Peyer's patch (tissue), 4 donors: ENCODE data around the gene RELT. TPM values are rescaled to one million over a fixed set of nuclear protein-coding genes. Genes with fewer than 3 reads are reported as not detected.

Experiments
- DNase-seq, 3 donors: peaks; one replicate each; pipeline ENCODE4 v3.0.0-alpha.2; 2017 to 2019
- H3K27ac ChIP-seq, 4 donors: fragments of 200-600 bp; sonication (generic); one replicate each; pipeline ENCODE4 v1.5.1; 2016 to 2019
- H3K27me3 ChIP-seq, 2 donors: fragments of 200-600 bp; sonication (generic); one replicate each; pipeline ENCODE4 v1.5.1; 2019
- H3K36me3 ChIP-seq, 3 donors: fragments of 200-600 bp; sonication (generic); one replicate each; pipeline ENCODE4 v1.5.1; 2016 to 2019
- H3K4me1 ChIP-seq, 4 donors: fragments of 200-600 bp; sonication (generic); one replicate each; pipeline ENCODE4 v1.5.1; 2016 to 2019
- H3K4me3 ChIP-seq, 4 donors: fragments of 200-600 bp; sonication (generic); 1 replicate in 3 of 4; 2 replicates in 1 of 4; pipeline ENCODE4 v1.5.1; 2016 to 2019; ENCODE audit warnings: mild to moderate bottlenecking in 1 of 4
- H3K9me3 ChIP-seq, 4 donors: fragments of 200-600 bp; sonication (generic); one replicate each; pipeline ENCODE4 v1.5.1; 2016 to 2019; ENCODE audit warnings: mild to moderate bottlenecking in 1 of 4
- POLR2A ChIP-seq, 2 donors: fragments of 450-650 bp; IDR thresholded peaks; one replicate each; pipeline ENCODE4 v1.5.1; 2017; ENCODE audit warnings: antibody characterized with exemption in 2 of 2, mild to moderate bottlenecking in 2 of 2, moderate library complexity in 2 of 2
- total RNA-seq, 4 donors: library from RNA; depleted of rRNA; stranded (reverse); fragments of >200 nt; gene quantifications; one replicate each; pipeline ENCODE4 v1.1.0, GENCODE V29; 2016
- TF ChIP-seq, protein P1 (sequence below), 6 experiments: fragments of 450-650 bp in 4 of 6; fragments of 200-600 bp in 2 of 6; sonication (generic) in 1 of 6; IDR thresholded peaks; one replicate each; pipeline ENCODE4 v1.5.1; 2017 to 2019; ENCODE audit warnings: antibody characterized with exemption in 6 of 6, mild to moderate bottlenecking in 3 of 6, moderate library complexity in 1 of 6

Gene RELT
- total RNA-seq, 4 donors from 2014 or later, result 1.2 to 19.0 (median 4.7) TPM

DNA sequence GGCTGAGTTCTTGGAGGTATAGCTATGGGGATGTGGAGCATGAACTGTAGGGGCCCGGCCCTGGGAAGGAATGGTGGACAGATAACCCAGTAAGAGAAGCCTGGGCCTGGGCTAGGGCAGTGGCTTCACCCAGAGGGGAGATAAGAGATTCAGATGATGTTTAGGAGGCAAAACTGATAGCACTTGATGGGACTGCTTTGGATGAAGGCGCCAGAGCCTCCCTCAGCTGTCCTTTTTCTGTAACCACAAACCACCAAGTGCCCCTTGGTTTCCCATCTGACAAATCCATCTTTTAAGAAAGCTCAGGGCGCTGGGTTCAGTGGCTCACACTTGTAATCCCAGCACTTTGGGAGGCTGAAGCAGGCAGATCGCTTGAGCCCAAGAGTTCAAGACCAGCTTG, 23.4 kb downstream of the RELT start:
- peak in 1 of 3 donors; percentile 35 for DNase-seq
- TF ChIP-seq, protein P1, sequence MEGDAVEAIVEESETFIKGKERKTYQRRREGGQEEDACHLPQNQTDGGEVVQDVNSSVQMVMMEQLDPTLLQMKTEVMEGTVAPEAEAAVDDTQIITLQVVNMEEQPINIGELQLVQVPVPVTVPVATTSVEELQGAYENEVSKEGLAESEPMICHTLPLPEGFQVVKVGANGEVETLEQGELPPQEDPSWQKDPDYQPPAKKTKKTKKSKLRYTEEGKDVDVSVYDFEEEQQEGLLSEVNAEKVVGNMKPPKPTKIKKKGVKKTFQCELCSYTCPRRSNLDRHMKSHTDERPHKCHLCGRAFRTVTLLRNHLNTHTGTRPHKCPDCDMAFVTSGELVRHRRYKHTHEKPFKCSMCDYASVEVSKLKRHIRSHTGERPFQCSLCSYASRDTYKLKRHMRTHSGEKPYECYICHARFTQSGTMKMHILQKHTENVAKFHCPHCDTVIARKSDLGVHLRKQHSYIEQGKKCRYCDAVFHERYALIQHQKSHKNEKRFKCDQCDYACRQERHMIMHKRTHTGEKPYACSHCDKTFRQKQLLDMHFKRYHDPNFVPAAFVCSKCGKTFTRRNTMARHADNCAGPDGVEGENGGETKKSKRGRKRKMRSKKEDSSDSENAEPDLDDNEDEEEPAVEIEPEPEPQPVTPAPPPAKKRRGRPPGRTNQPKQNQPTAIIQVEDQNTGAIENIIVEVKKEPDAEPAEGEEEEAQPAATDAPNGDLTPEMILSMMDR (IDR thresholded peaks at IDR 0.05), result no peak
- no peak for TF ChIP-seq POLR2A (IDR thresholded peaks at IDR 0.05)
- no peak overlapping the region for H3K4me3 ChIP-seq
- H3K4me1 ChIP-seq, result no peaks in the 10 kb centered on the region
- no peaks in the 10 kb centered on the region for H3K27me3 ChIP-seq
- no peak overlapping the region for H3K27ac ChIP-seq
- no peaks in the 10 kb centered on the region for H3K36me3 ChIP-seq
- H3K9me3 ChIP-seq, result no peaks in the 10 kb centered on the region

DNA sequence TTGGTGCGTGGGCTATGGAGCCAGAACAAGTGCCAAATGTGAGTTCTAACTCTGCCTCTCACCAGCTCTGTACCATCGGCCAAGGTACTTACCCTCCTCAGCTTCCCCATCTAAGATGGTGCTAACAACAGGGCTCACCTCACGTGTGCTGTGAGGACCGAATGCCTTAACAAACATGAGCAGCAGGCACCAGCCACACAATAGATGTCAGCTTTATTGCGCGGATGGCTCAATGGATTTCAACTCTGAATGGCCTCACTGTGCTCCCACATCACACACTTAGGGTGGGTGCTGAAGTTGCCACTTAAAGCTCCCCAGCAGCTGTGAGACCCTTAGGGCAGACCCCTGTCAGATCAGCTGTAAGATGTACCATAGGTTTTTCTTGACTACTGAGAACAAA, 24.1 kb downstream of the RELT start:
- Histone ChIP-seq H3K27ac (no peak overlapping the region), H3K4me3 (no peak overlapping the region), H3K36me3 (peaks cover 0 to 2% (median 0%) of the 10 kb centered on the region in 3 donors), H3K4me1 (no peaks in the 10 kb centered on the region), H3K27me3 (no peaks in the 10 kb centered on the region), H3K9me3 (no peaks in the 10 kb centered on the region)
- DNase-seq, result no peak
- TF ChIP-seq, protein P1 (IDR thresholded peaks at IDR 0.05), result no peak
- TF ChIP-seq POLR2A (IDR thresholded peaks at IDR 0.05), result no peak

DNA sequence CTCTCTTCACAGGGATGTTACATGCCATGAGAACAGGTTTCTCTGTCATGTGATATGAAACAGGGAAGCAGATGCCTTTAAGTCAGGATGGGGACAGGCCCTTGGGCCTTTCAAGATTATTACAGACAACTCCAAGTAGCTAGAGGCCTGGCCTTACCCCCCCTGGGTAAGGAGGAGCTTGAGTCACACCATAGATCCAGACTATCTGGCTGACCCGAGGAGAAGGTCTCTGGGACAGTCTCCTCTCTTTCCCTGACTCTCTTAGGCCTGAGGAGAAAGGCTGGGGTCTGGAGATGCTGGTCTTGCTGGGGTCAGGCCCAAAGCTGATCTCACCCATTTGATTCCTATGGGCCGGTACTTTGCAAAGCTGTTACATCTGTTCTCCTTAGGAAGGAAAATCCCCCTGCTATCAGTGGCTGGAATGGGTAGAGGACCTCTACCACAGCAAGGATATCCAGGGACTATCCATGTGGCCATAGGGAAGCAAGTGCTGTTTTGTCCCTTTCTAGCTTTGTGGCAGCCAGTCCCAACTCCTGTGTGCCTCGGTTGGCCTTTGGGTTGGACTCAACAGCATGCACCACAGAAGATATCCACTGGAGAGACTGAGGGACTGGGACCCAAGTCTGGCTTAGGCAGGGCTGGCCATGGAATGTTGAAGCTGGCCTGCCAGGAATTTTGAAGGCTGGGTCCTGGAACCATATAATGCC, 25.2 kb downstream of the RELT start:
- Histone ChIP-seq H3K27ac (no peak overlapping the region), H3K9me3 (no peaks in the 10 kb centered on the region), H3K36me3 (peaks cover 0 to 12% (median 0%) of the 10 kb centered on the region in 3 donors), H3K4me3 (no peak overlapping the region), H3K27me3 (no peaks in the 10 kb centered on the region), H3K4me1 (no peaks in the 10 kb centered on the region)
- no peak for DNase-seq
- TF ChIP-seq, protein P1 (IDR thresholded peaks at IDR 0.05), result no peak
- no peak for TF ChIP-seq POLR2A (IDR thresholded peaks at IDR 0.05)

DNA sequence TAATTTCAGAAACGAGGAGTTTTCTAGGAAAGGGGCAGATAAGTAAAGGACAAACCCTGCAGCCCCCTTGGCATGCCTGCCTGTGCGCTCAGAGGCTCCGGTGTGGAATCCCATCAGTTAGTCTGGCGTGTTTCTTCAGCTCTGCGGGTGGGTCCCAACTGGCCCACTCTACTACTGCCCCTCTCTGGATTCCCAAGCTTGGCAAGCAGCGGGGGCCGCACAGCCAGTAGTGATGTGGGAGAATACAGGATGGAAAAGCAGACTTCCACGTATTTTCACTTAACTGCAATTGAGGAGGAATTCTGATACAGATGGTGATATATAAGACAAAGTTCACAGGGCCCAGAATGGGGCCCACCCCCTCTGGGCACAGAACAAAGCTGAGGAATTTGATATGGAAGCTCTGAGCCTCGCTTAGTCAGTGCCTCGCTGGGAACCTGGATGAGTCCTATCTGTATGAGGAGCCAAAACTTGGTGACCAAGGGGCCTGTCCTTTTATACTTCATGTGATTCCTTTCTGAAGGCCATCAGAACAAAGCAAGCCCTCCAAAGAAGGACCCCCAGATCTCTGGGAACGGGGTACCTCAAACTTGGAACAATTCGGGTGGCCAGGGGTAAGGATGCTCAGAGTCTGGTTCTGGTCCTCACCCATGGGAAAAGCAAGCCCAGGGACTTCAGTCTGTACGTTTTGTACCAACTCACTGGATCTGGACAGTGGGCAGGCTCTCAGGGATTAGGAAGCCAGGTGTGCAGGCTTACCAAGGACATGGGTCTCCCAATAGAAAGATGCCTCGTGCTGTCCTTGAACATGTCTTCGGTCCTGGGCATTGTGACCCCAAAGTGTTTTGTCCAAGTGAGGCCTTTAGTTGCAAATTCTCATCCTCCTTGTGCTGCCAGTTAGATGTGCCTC, 26.0 kb downstream of the RELT start:
- TF ChIP-seq POLR2A (IDR thresholded peaks at IDR 0.05), result no peak
- TF ChIP-seq, protein P1 (IDR thresholded peaks at IDR 0.05), result no peak
- no peak overlapping the region for H3K4me3 ChIP-seq
- no peaks in the 10 kb centered on the region for H3K9me3 ChIP-seq
- peaks cover 0 to 20% (median 0%) of the 10 kb centered on the region in 3 donors for H3K36me3 ChIP-seq
- DNase-seq, result no peak
- no peaks in the 10 kb centered on the region for H3K4me1 ChIP-seq
- no peaks in the 10 kb centered on the region for H3K27me3 ChIP-seq
- no peak overlapping the region for H3K27ac ChIP-seq

DNA sequence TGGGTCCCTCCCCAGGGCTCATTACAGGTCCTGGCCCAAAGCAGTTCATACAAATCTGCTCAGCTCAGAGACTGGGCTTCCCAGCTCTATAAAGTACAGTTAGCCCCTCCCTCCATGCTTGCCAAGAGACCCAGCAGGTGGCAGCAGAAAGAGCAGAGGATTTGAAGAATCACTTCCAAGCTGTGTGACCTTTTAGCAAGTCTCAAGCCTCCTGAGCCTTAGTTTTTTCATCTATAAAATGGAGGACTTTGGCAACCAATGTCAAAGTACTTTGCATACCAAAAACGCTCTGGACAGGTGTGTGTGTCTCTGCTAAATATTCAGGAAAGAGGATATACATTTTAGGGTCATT, 26.6 kb downstream of the RELT start:
- H3K9me3 ChIP-seq, result no peaks in the 10 kb centered on the region
- TF ChIP-seq, protein P1 (IDR thresholded peaks at IDR 0.05), result peak in 1 of 6 experiments; percentile 4
- no peak for TF ChIP-seq POLR2A (IDR thresholded peaks at IDR 0.05)
- no peak overlapping the region for H3K27ac ChIP-seq
- no peaks in the 10 kb centered on the region for H3K4me1 ChIP-seq
- no peak overlapping the region for H3K4me3 ChIP-seq
- peaks cover 0 to 26% (median 0%) of the 10 kb centered on the region in 3 donors for H3K36me3 ChIP-seq
- no peaks in the 10 kb centered on the region for H3K27me3 ChIP-seq
- DNase-seq, result no peak
